PC-9 (cell line): ENCODE results near the gene NKAIN1. TPM values are rescaled to one million over a fixed set of nuclear protein-coding genes. Genes with fewer than 3 reads are reported as not detected.

ENCODE experiments used
- BruUV-seq: library from RNA; stranded (reverse); fragments of 400-500 nt; replicated peaks from 2 replicates; lab custom pipeline; 2021; lab: Mats Ljungman, UMichigan
- CTCF ChIA-PET: fragments of 300-600 bp; sonication (Branson Sonifier 250); formaldehyde crosslinking; loops from one replicate; lab custom pipeline; 2022; ENCODE audit warnings: antibody characterized with exemption; lab: Charles Lee
- POLR2A ChIA-PET: fragments of 300-600 bp; sonication (Branson Sonifier 250); formaldehyde crosslinking; loops from one replicate; lab custom pipeline; 2022; ENCODE audit warnings: antibody characterized with exemption; ENCODE audit not compliant: unreplicated experiment; lab: Charles Lee
- DNase-seq, 2 experiments: peaks; one replicate each; pipeline versions ENCODE4 v3.0.0 to v3.0.0-alpha.2; 2015 to 2022; ENCODE audit warnings: mixed read lengths in 1 of 2
- H2AFZ ChIP-seq: fragments of 200-600 bp; sonication (generic); 2 replicates; pipeline ENCODE4 v1.8.1; 2017; ENCODE audit warnings: antibody characterized with exemption
- H3F3A ChIP-seq: fragments of 200-600 bp; sonication (generic); 2 replicates; pipeline ENCODE4 v1.8.1; 2017; ENCODE audit warnings: antibody characterized with exemption, mild to moderate bottlenecking, low read depth; ENCODE audit not compliant: insufficient read depth
- H3K27ac ChIP-seq: fragments of 200-600 bp; sonication (generic); 2 replicates; pipeline ENCODE4 v1.6.1; 2016; ENCODE audit warnings: mixed run types
- H3K27me3 ChIP-seq: fragments of 200-600 bp; sonication (generic); 2 replicates; pipeline ENCODE4 v1.6.1; 2016; ENCODE audit warnings: low read depth, mixed run types; ENCODE audit not compliant: insufficient read depth
- H3K36me3 ChIP-seq: fragments of 200-600 bp; sonication (generic); 2 replicates; pipeline ENCODE4 v1.6.1; 2016; ENCODE audit warnings: low read depth, mixed run types
- H3K4me1 ChIP-seq: fragments of 200-600 bp; sonication (generic); replicated peaks from 2 replicates; pipeline ENCODE4 v1.6.1; 2016; ENCODE audit warnings: mixed run types; ENCODE audit not compliant: insufficient read depth
- H3K4me2 ChIP-seq: fragments of 200-600 bp; sonication (generic); 2 replicates; pipeline ENCODE4 v1.6.1; 2017; ENCODE audit warnings: mixed run types
- H3K4me3 ChIP-seq: fragments of 200-600 bp; sonication (generic); 2 replicates; pipeline ENCODE4 v1.6.1; 2016; ENCODE audit warnings: mixed run types
- H3K79me2 ChIP-seq: fragments of 200-600 bp; sonication (generic); 2 replicates; pipeline ENCODE4 v1.6.1; 2017; ENCODE audit warnings: low read depth, mixed run types
- H3K9me2 ChIP-seq: fragments of 200-600 bp; sonication (generic); 2 replicates; pipeline ENCODE4 v1.8.1; 2017; ENCODE audit warnings: mild to moderate bottlenecking; ENCODE audit not compliant: insufficient read depth
- H3K9me3 ChIP-seq: fragments of 200-600 bp; sonication (generic); 2 replicates; pipeline ENCODE4 v1.8.1; 2016; ENCODE audit warnings: low read depth; ENCODE audit not compliant: insufficient read depth
- H4K20me1 ChIP-seq: fragments of 200-600 bp; sonication (generic); 2 replicates; pipeline ENCODE4 v1.8.1; 2017; ENCODE audit not compliant: insufficient read depth
- CTCF ChIP-seq: fragments of 200-600 bp; sonication (generic); conservative IDR thresholded peaks from 2 replicates; pipeline ENCODE4 v1.6.1; 2017; ENCODE audit warnings: mixed run types, antibody characterized with exemption, mild to moderate bottlenecking, moderate library complexity
- EZH2 ChIP-seq: fragments of 200-600 bp; sonication (generic); IDR thresholded peaks from 2 replicates; pipeline ENCODE4 v1.8.0; 2017; ENCODE audit warnings: antibody characterized with exemption, low read depth
- intact Hi-C: fragments of 100-400 bp; cut with micrococcal nuclease; formaldehyde crosslinking; loops from one replicate; pipeline ENCODE4 v1.10.0; 2022; ENCODE audit not compliant: unreplicated experiment
- total RNA-seq: library from RNA; stranded (reverse); gene quantifications from 2 replicates; pipeline ENCODE4 v1.2.3, GENCODE V29; 2021

NKAIN1 gene
- total RNA-seq, 1 experiment from 2014 or later = 0.96 TPM

GRCh38 chr1:31221072-31221471 lies 18.6 kb downstream of the NKAIN1 start:
- no peaks in the 10 kb centered on the region for H3F3A ChIP-seq
- intact Hi-C loops = no loop called here
- H3K9me3 ChIP-seq = no peaks in the 10 kb centered on the region
- H3K9me2 ChIP-seq = no peaks in the 10 kb centered on the region
- TF ChIP-seq CTCF (no peak), EZH2 (no peak)
- H3K27me3 ChIP-seq = peaks cover 10% of the 10 kb centered on the region
- H3K27ac ChIP-seq = no peak overlapping the region
- no peak overlapping the region for H2AFZ ChIP-seq
- no peak for DNase-seq
- H3K79me2 ChIP-seq = no peaks in the 10 kb centered on the region
- no peaks in the 10 kb centered on the region for H3K36me3 ChIP-seq
- CTCF ChIA-PET = no interaction called here
- H3K4me3 ChIP-seq = no peak overlapping the region
- POLR2A ChIA-PET = no interaction called here
- no peaks in the 10 kb centered on the region for H3K4me1 ChIP-seq
- no peaks in the 10 kb centered on the region for H4K20me1 ChIP-seq
- no TSS peak for BruUV-seq
- H3K4me2 ChIP-seq = no peak overlapping the region

GRCh38 chr1:31219489-31219888 lies 20.2 kb downstream of the NKAIN1 start:
- POLR2A ChIA-PET = no interaction called here
- H3K9me3 ChIP-seq = no peaks in the 10 kb centered on the region
- H3K27ac ChIP-seq = no peak overlapping the region
- H3K79me2 ChIP-seq = no peaks in the 10 kb centered on the region
- no peak overlapping the region for H3K4me3 ChIP-seq
- BruUV-seq = no TSS peak
- no peaks in the 10 kb centered on the region for H3K4me1 ChIP-seq
- H3K4me2 ChIP-seq = no peak overlapping the region
- no peaks in the 10 kb centered on the region for H4K20me1 ChIP-seq
- no peak for TF ChIP-seq EZH2
- no peak for TF ChIP-seq CTCF
- H3F3A ChIP-seq = no peaks in the 10 kb centered on the region
- H2AFZ ChIP-seq = no peak overlapping the region
- CTCF ChIA-PET = no interaction called here
- H3K9me2 ChIP-seq = no peaks in the 10 kb centered on the region
- peaks cover 9% of the 10 kb centered on the region for H3K27me3 ChIP-seq
- no peak for DNase-seq
- intact Hi-C loops = no loop called here
- no peaks in the 10 kb centered on the region for H3K36me3 ChIP-seq

GRCh38 chr1:31218705-31219104 lies 21.0 kb downstream of the NKAIN1 start:
- ChIA-PET CTCF (no interaction called here), POLR2A (no interaction called here)
- H3K79me2 ChIP-seq = no peaks in the 10 kb centered on the region
- no peaks in the 10 kb centered on the region for H3K4me1 ChIP-seq
- no peaks in the 10 kb centered on the region for H3K9me3 ChIP-seq
- no TSS peak for BruUV-seq
- no peak overlapping the region for H3K4me3 ChIP-seq
- H3F3A ChIP-seq = no peaks in the 10 kb centered on the region
- DNase-seq = no peak
- no peak overlapping the region for H3K27ac ChIP-seq
- H3K36me3 ChIP-seq = no peaks in the 10 kb centered on the region
- H3K9me2 ChIP-seq = no peaks in the 10 kb centered on the region
- H3K4me2 ChIP-seq = no peak overlapping the region
- peaks cover 2% of the 10 kb centered on the region; the same call in 1 of the 2 replicates for H3K27me3 ChIP-seq
- intact Hi-C loops = no loop called here
- H4K20me1 ChIP-seq = no peaks in the 10 kb centered on the region
- TF ChIP-seq CTCF = no peak
- no peak for TF ChIP-seq EZH2
- H2AFZ ChIP-seq = no peak overlapping the region
